SK-N-SH (cell line): ENCODE results near the gene CYS1. TPM values are rescaled to one million over a fixed set of nuclear protein-coding genes. Genes with fewer than 3 reads are reported as not detected.

Experiments
- CTCF ChIA-PET: fragments of 300-600, 350-600 bp; formaldehyde crosslinking; extraction: SDS; loops from one replicate; lab custom pipeline; 2021; lab: Yijun Ruan, JAX
- POLR2A ChIA-PET: fragments of 350-600 bp; sonication (Branson Sonifier 250); formaldehyde crosslinking; extraction: SDS; loops from one replicate; lab custom pipeline; 2020; ENCODE audit warnings: antibody characterized with exemption, inconsistent platforms; lab: Yijun Ruan, JAX
- DNase-seq: peaks from one replicate; pipeline ENCODE4 v3.0.0; 2012
- H2AFZ ChIP-seq: fragments of 200-600 bp; sonication (generic); 2 replicates; pipeline ENCODE4 v1.8.1; 2016; ENCODE audit warnings: antibody characterized with exemption, mild to moderate bottlenecking, low read depth
- H3F3A ChIP-seq: fragments of 200-600 bp; sonication (generic); replicated peaks from 2 replicates; pipeline ENCODE3; 2016; ENCODE audit warnings: antibody characterized with exemption, mild to moderate bottlenecking; ENCODE audit not compliant: insufficient read depth
- H3K27ac ChIP-seq, 2 experiments: fragments of 200-500 bp in 1 of 2; fragments of 200-600 bp in 1 of 2; sonication (Bioruptor generic) in 1 of 2; sonication (generic), shearing (Covaris generic) in 1 of 2; 2 replicates each; pipeline versions ENCODE4 v1.5.1 to v1.6.1; 2014 to 2016; ENCODE audit warnings: low read depth in 2 of 2, inconsistent platforms in 1 of 2, low read length in 1 of 2, mild to moderate bottlenecking in 1 of 2, mixed read lengths in 1 of 2
- H3K27me3 ChIP-seq: fragments of 200-600 bp; sonication (generic), shearing (Covaris generic); 2 replicates; pipeline ENCODE4 v1.6.1; 2016; ENCODE audit warnings: mixed run types; ENCODE audit not compliant: insufficient read depth
- H3K36me3 ChIP-seq, 2 experiments: fragments of 200-500 bp in 1 of 2; fragments of 200-600 bp in 1 of 2; sonication (Bioruptor generic) in 1 of 2; sonication (generic) in 1 of 2; replicated peaks in 1 of 2; 2 replicates each; pipeline versions ENCODE3 to v1.5.1; 2014 to 2016; ENCODE audit warnings: low read length in 1 of 2, mild to moderate bottlenecking in 1 of 2; ENCODE audit not compliant: insufficient read depth in 2 of 2, control insufficient read depth in 1 of 2
- H3K4me1 ChIP-seq, 2 experiments: fragments of 200-500 bp in 1 of 2; fragments of 200-600 bp in 1 of 2; sonication (Bioruptor generic) in 1 of 2; sonication (generic), shearing (Covaris generic) in 1 of 2; 2 replicates each; pipeline versions ENCODE4 v1.5.1 to v1.6.1; 2014 to 2016; ENCODE audit warnings: low read depth in 1 of 2, low read length in 1 of 2, mixed run types in 1 of 2; ENCODE audit not compliant: insufficient read depth in 2 of 2, control insufficient read depth in 1 of 2
- H3K4me2 ChIP-seq: fragments of 200-600 bp; sonication (generic), shearing (Covaris generic); 2 replicates; pipeline ENCODE4 v1.6.1; 2017; ENCODE audit warnings: mixed run types
- H3K4me3 ChIP-seq, 2 experiments: fragments of 200-500 bp in 1 of 2; fragments of 200-600 bp in 1 of 2; sonication (Bioruptor generic) in 1 of 2; sonication (generic), shearing (Covaris generic) in 1 of 2; 2 replicates each; pipeline versions ENCODE4 v1.5.1 to v1.8.1; 2014 to 2016; ENCODE audit warnings: low read depth in 2 of 2, inconsistent platforms in 1 of 2, low read length in 1 of 2, mild to moderate bottlenecking in 1 of 2, mixed read lengths in 1 of 2, moderate library complexity in 1 of 2
- H3K79me2 ChIP-seq: fragments of 200-600 bp; sonication (generic); 2 replicates; pipeline ENCODE4 v1.8.1; 2017; ENCODE audit warnings: mild to moderate bottlenecking; ENCODE audit not compliant: insufficient read depth
- H3K9ac ChIP-seq: fragments of 200-600 bp; sonication (generic); 2 replicates; pipeline ENCODE4 v1.6.1; 2017; ENCODE audit warnings: mixed run types
- H3K9me2 ChIP-seq: fragments of 200-600 bp; sonication (generic); 2 replicates; pipeline ENCODE4 v1.6.1; 2017; ENCODE audit warnings: mixed run types
- H3K9me3 ChIP-seq: fragments of 200-600 bp; sonication (generic); 2 replicates; pipeline ENCODE4 v1.6.1; 2017; ENCODE audit warnings: mixed run types, mild to moderate bottlenecking, moderate library complexity
- H4K20me1 ChIP-seq: fragments of 200-600 bp; sonication (generic); 2 replicates; pipeline ENCODE4 v1.6.1; 2017; ENCODE audit warnings: mild to moderate bottlenecking, mixed run types; ENCODE audit not compliant: insufficient read depth
- CTCF ChIP-seq: fragments of 200-600 bp; sonication (generic); IDR thresholded peaks from 2 replicates; pipeline ENCODE4 v1.6.1; 2017; ENCODE audit warnings: antibody characterized with exemption, mild to moderate bottlenecking, moderate library complexity
- ELF1 ChIP-seq: IDR thresholded peaks from 2 replicates; pipeline ENCODE4 v1.4.0; 2012
- GABPA ChIP-seq: IDR thresholded peaks from 2 replicates; pipeline ENCODE4 v1.4.0; 2012; ENCODE audit warnings: low read depth, mild to moderate bottlenecking
- IRF3 ChIP-seq: fragments of 150-350 bp; IDR thresholded peaks from 2 replicates; pipeline ENCODE4 v1.6.1; 2016; ENCODE audit warnings: mild to moderate bottlenecking, low read depth, low read length
- MXI1 ChIP-seq: IDR thresholded peaks from 2 replicates; pipeline ENCODE4 v1.6.1; 2012; ENCODE audit warnings: mild to moderate bottlenecking, low read depth, low read length, improper control_type of control experiment
- NFIC ChIP-seq: IDR thresholded peaks from 2 replicates; pipeline ENCODE4 v1.4.0; 2012; ENCODE audit warnings: borderline replicate concordance
- RAD21 ChIP-seq: IDR thresholded peaks from 2 replicates; pipeline ENCODE4 v1.6.1; 2012; ENCODE audit warnings: mild to moderate bottlenecking, low read length
- RFX5 ChIP-seq: IDR thresholded peaks from 2 replicates; pipeline ENCODE4 v1.6.1; 2012; ENCODE audit warnings: mild to moderate bottlenecking, improper control_type of control experiment, low read length
- TAF1 ChIP-seq: IDR thresholded peaks from 2 replicates; pipeline ENCODE4 v1.6.1; 2012; ENCODE audit warnings: low read depth, mild to moderate bottlenecking, low read length, moderate library complexity, borderline replicate concordance
- TEAD4 ChIP-seq: IDR thresholded peaks from 2 replicates; pipeline ENCODE4 v1.4.0; 2012; ENCODE audit warnings: mild to moderate bottlenecking, borderline replicate concordance; ENCODE audit not compliant: insufficient read depth
- USF2 ChIP-seq: fragments of 150-350 bp; IDR thresholded peaks from 2 replicates; pipeline ENCODE4 v1.6.1; 2017; ENCODE audit warnings: antibody characterized with exemption, low read length, low read depth, borderline replicate concordance
- whole genome bisulfite sequencing: methylation state at CpG from one replicate; pipeline ENCODE4 v1.1.6; 2017; ENCODE audit warnings: low lambda C conversion rate; 5-methylcytosine and 5-hydroxymethylcytosine counted together
- polyA plus RNA-seq, 3 experiments: library from polyadenylated mRNA; depleted of rRNA; stranded (reverse); fragments of >200 nt; gene quantifications; 2 replicates each; pipeline ENCODE4 v1.2.3, GENCODE V29; 2012

The CYS1 gene
- polyA plus RNA-seq, 1 of the 3 experiments (the other 2 are of a cell fraction) = 1.2 TPM

- H3K9me2 ChIP-seq = no peaks in the 10 kb centered on the region
- no peak overlapping the region for H2AFZ ChIP-seq
- peaks cover under 1% of the 10 kb centered on the region; the same call in 1 of the 2 replicates for H3K27me3 ChIP-seq
- no peak for DNase-seq
- ChIA-PET POLR2A (interaction anchor here (2.1 kb wide), 1 partner anchor 364 kb away, joined by 8 read pairs; no protein-coding TSS in a partner anchor), CTCF (interaction anchor here (0.6 to 28.7 kb wide), 19 partner anchors 8 to 794 kb away, joined by 3 to 946 read pairs (median 21); partner anchors contain the start of genes CYS1, ODC1 and RRM2)
- H3K4me3 ChIP-seq = no peak overlapping the region
- no peaks in the 10 kb centered on the region for H3K36me3 ChIP-seq
- H3K4me2 ChIP-seq = no peak overlapping the region
- peaks cover 0 to 2% of the 10 kb centered on the region in 2 experiments; a peak in 1 of 4 replicates for H3K4me1 ChIP-seq
- TF ChIP-seq MXI1 (no peak), GABPA (no peak), USF2 (no peak), ELF1 (no peak), RFX5 (no peak)
- 96% methylated on average over 16 of the region's 16 CpGs for WGBS
- H3K9ac ChIP-seq = no peak overlapping the region
- H3K27ac ChIP-seq = no peak overlapping the region
- H3K9me3 ChIP-seq = 0 out of 2 replicates have a peak, but pooled peaks cover 4% of the 10 kb centered on the region
- H3K79me2 ChIP-seq = no peaks in the 10 kb centered on the region
- no peaks in the 10 kb centered on the region for H3F3A ChIP-seq
- no peaks in the 10 kb centered on the region for H4K20me1 ChIP-seq
These were observed 9.0 kb downstream of the CYS1 start for GRCh38 chr2:10071176-10071575.

DNA sequence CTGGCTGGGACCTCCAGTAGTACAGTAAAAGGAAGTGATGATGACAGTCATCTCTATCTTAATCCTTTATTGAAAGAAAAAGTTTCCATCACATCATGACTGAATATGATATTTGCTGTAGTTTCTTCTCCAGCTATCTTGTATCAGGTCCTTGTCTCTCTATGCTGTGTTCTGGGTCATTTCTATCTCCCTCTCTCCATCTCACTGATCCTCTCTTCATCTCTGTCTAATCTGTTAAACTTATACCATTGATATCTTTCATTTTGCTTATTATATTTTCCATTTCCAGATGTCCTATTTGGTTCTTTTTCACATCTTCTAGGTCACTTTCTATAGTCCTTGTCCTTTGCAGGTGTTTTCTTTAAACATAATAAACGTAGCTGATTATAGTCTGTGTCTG is 12.3 kb downstream of the CYS1 start:
- no peak overlapping the region for H3K9ac ChIP-seq
- no peaks in the 10 kb centered on the region for H3F3A ChIP-seq
- H3K27ac ChIP-seq = no peak overlapping the region
- H3K27me3 ChIP-seq = no peaks in the 10 kb centered on the region
- ChIA-PET CTCF (interaction anchor here (0.9 to 28.7 kb wide), 9 partner anchors 9 to 369 kb away, joined by 3 to 946 read pairs (median 26); partner anchors contain the start of genes CYS1 and RRM2), POLR2A (no interaction called here)
- TF ChIP-seq CTCF (no peak), TEAD4 (no peak), NFIC (no peak), TAF1 (no peak), MXI1 (no peak), IRF3 (no peak), RAD21 (no peak)
- no peaks in the 10 kb centered on the region for H4K20me1 ChIP-seq
- no peaks in the 10 kb centered on the region for H3K9me2 ChIP-seq
- no peaks in the 10 kb centered on the region for H3K36me3 ChIP-seq
- no peak overlapping the region for H3K4me2 ChIP-seq
- no peak overlapping the region for H2AFZ ChIP-seq
- no peak overlapping the region for H3K4me3 ChIP-seq
- peaks cover 0 to 2% of the 10 kb centered on the region in 2 experiments; a peak in 1 of 4 replicates for H3K4me1 ChIP-seq
- DNase-seq = no peak
- 51% methylated on average over 1 of the region's 1 CpG for WGBS
- H3K79me2 ChIP-seq = no peaks in the 10 kb centered on the region
- H3K9me3 ChIP-seq = 0 out of 2 replicates have a peak, but pooled peaks cover 4% of the 10 kb centered on the region
